ENCODE results near the gene FNIP1. TPM values are rescaled to one million over a fixed set of nuclear protein-coding genes. Genes with fewer than 3 reads are reported as not detected.

FNIP1 gene
- total RNA-seq, 1 experiment from 2014 or later = 16.4 TPM

GRCh38 chr5:131795879-131796792 is 681 bp downstream of the FNIP1 start:
- ChIA-PET CTCF (interaction anchor here (0.7 to 1.0 kb wide), 2 partner anchors 15 to 207 kb away, joined by 3 read pairs; no protein-coding TSS in a partner anchor), RAD21 (ENCODE audit: low non-redundant PET in 1 of 2, low total read pairs in 2 of 2, uncharacterized antibody in 2 of 2, unreplicated experiment in 2 of 2) (interaction anchor here in 1 of 2 experiments (1.0 kb wide), 1 partner anchor 212 kb away, joined by 3 read pairs; no protein-coding TSS in a partner anchor), POLR2A (interaction anchor here (0.9 to 1.1 kb wide), 2 partner anchors 8 to 14 kb away, joined by 4 read pairs; no protein-coding TSS in a partner anchor)
- ATAC-seq (peak; percentile 41), DNase-seq (ENCODE audit: low read depth, low spot score) (no peak)
- intact Hi-C loops (cut with micrococcal nuclease) = loop anchor here (2.0 to 5.0 kb wide), 3 partner anchors 161 to 374 kb away; partner anchors contain the start of gene RAPGEF6
- TF ChIP-seq SRF (IDR thresholded peaks at IDR 0.05; ENCODE audit: low read depth) (no peak), POLR2AphosphoS5 (IDR thresholded peaks at IDR 0.05; ENCODE audit: low read depth, low read length) (no peak), FOSL1 (IDR thresholded peaks at IDR 0.05; ENCODE audit: low read depth) (no peak), RAD21 (IDR thresholded peaks at IDR 0.05; ENCODE audit: low read depth) (no peak), CBX3 (IDR thresholded peaks at IDR 0.05; ENCODE audit: low read depth) (no peak)
- Histone ChIP-seq H3K36me3 (ENCODE audit: control insufficient read depth in 1 of 2, insufficient read depth in 2 of 2, low read length in 2 of 2) (no peaks in the 10 kb centered on the region), H3K9ac (ENCODE audit: low read length) (peak overlapping the region; percentile 87), H2AFZ (ENCODE audit: low read depth, low read length, poor library complexity, severe bottlenecking) (no peak overlapping the region), H3K79me2 (ENCODE audit: insufficient read depth, low read length) (peaks cover 51% of the 10 kb centered on the region), H3K9me3 (ENCODE audit: control insufficient read depth in 1 of 2, insufficient read depth in 1 of 2, low read depth in 1 of 2, low read length in 2 of 2) (no peaks in the 10 kb centered on the region), H3K4me3 (replicated peaks in 1 of 2; ENCODE audit: low read depth in 1 of 2, low read length in 2 of 2) (peak overlapping the region; percentile 90 to 95), H3K4me1 (ENCODE audit: control insufficient read depth in 1 of 2, insufficient read depth in 2 of 2, low read length in 2 of 2) (peaks cover 4 to 18% of the 10 kb centered on the region in 2 experiments; a peak in 3 of 4 replicates), H3K27me3 (ENCODE audit: insufficient read depth, low read length) (no peaks in the 10 kb centered on the region), H3K27ac (ENCODE audit: low read depth, low read length) (peak overlapping the region; percentile 71), H3K4me2 (ENCODE audit: low read length) (peak overlapping the region; percentile 83), H3K9me2 (ENCODE audit: insufficient read depth) (no peaks in the 10 kb centered on the region), H4K20me1 (ENCODE audit: insufficient read depth) (no peaks in the 10 kb centered on the region)
- TSS peak; percentile 51 for BruUV-seq (replicated peaks)

DNA sequence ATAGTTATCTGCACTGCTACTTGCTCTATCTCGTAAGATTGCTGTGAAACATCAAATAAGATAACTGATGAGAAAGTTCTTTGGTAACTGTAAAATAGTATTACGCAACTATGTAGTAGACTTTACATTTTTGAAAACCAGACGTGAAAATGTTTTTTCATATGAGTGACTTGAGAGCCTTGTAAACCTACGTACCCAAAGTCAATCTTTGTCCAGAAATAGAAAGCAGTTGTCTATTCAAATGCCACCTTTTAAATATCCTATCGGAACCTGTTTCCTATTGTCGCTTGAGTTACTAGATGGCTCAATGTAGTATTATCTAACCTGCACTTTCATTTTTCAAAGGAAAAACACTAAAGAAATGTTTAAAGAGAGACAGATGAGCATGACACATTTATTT is 1.6 kb downstream of the FNIP1 start:
- ChIA-PET CTCF (no interaction called here), RAD21 (ENCODE audit: low non-redundant PET in 1 of 2, low total read pairs in 2 of 2, uncharacterized antibody in 2 of 2, unreplicated experiment in 2 of 2) (no interaction called here), POLR2A (no interaction called here)
- no TSS peak for BruUV-seq (replicated peaks)
- Histone ChIP-seq H3K9me3 (ENCODE audit: control insufficient read depth in 1 of 2, insufficient read depth in 1 of 2, low read depth in 1 of 2, low read length in 2 of 2) (no peaks in the 10 kb centered on the region), H2AFZ (ENCODE audit: low read depth, low read length, poor library complexity, severe bottlenecking) (no peak overlapping the region), H3K27me3 (ENCODE audit: insufficient read depth, low read length) (no peaks in the 10 kb centered on the region), H3K4me2 (ENCODE audit: low read length) (peak overlapping the region; percentile 83), H3K79me2 (ENCODE audit: insufficient read depth, low read length) (peaks cover 60% of the 10 kb centered on the region), H3K9me2 (ENCODE audit: insufficient read depth) (no peaks in the 10 kb centered on the region), H3K27ac (ENCODE audit: low read depth, low read length) (no peak overlapping the region), H4K20me1 (ENCODE audit: insufficient read depth) (no peaks in the 10 kb centered on the region), H3K4me1 (ENCODE audit: control insufficient read depth in 1 of 2, insufficient read depth in 2 of 2, low read length in 2 of 2) (peaks cover 4 to 18% of the 10 kb centered on the region in 2 experiments; a peak in 3 of 4 replicates), H3K36me3 (ENCODE audit: control insufficient read depth in 1 of 2, insufficient read depth in 2 of 2, low read length in 2 of 2) (no peaks in the 10 kb centered on the region), H3K9ac (ENCODE audit: low read length) (no peak overlapping the region), H3K4me3 (replicated peaks in 1 of 2; ENCODE audit: low read depth in 1 of 2, low read length in 2 of 2) (peak overlapping the region in 1 of 2 experiments; percentile 95; a peak in 1 of 4 replicates)
- intact Hi-C loops (cut with micrococcal nuclease) = loop anchor here (5.0 kb wide), 1 partner anchor 373 kb away; no protein-coding TSS in a partner anchor
- TF ChIP-seq, protein P1, sequence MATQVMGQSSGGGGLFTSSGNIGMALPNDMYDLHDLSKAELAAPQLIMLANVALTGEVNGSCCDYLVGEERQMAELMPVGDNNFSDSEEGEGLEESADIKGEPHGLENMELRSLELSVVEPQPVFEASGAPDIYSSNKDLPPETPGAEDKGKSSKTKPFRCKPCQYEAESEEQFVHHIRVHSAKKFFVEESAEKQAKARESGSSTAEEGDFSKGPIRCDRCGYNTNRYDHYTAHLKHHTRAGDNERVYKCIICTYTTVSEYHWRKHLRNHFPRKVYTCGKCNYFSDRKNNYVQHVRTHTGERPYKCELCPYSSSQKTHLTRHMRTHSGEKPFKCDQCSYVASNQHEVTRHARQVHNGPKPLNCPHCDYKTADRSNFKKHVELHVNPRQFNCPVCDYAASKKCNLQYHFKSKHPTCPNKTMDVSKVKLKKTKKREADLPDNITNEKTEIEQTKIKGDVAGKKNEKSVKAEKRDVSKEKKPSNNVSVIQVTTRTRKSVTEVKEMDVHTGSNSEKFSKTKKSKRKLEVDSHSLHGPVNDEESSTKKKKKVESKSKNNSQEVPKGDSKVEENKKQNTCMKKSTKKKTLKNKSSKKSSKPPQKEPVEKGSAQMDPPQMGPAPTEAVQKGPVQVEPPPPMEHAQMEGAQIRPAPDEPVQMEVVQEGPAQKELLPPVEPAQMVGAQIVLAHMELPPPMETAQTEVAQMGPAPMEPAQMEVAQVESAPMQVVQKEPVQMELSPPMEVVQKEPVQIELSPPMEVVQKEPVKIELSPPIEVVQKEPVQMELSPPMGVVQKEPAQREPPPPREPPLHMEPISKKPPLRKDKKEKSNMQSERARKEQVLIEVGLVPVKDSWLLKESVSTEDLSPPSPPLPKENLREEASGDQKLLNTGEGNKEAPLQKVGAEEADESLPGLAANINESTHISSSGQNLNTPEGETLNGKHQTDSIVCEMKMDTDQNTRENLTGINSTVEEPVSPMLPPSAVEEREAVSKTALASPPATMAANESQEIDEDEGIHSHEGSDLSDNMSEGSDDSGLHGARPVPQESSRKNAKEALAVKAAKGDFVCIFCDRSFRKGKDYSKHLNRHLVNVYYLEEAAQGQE (IDR thresholded peaks at IDR 0.05; ENCODE audit: low read depth) = no peak
- no peak for TF ChIP-seq CEBPB (IDR thresholded peaks at IDR 0.05; ENCODE audit: low read depth)
- ATAC-seq (no peak), DNase-seq (ENCODE audit: low read depth, low spot score) (no peak)

Measured in HCT116 (cell line).